ENCODE data around the gene TIAM1.

TIAM1 gene

GRCh38 chr21:31283025-31283424 is 61.0 kb downstream of the TIAM1 start:
- DNase-seq = no peak

- no peak for DNase-seq
Observed at GRCh38 chr21:31282095-31282709, 61.9 kb downstream of the TIAM1 start.

GRCh38 chr21:31281561-31281960 is 62.5 kb downstream of the TIAM1 start:
- DNase-seq = no peak

GRCh38 chr21:31279986-31280385 is 64.1 kb downstream of the TIAM1 start:
- DNase-seq = no peak

GRCh38 chr21:31279214-31279613 is 64.8 kb downstream of the TIAM1 start:
- DNase-seq = no peak

GRCh38 chr21:31278511-31279130 is 65.4 kb downstream of the TIAM1 start:
- no peak for DNase-seq

GRCh38 chr21:31276663-31277062 is 67.4 kb downstream of the TIAM1 start:
- no peak for DNase-seq

- no peak for DNase-seq
Observed at GRCh38 chr21:31275901-31276300, 68.2 kb downstream of the TIAM1 start.

GRCh38 chr21:31273278-31273677 is 70.8 kb downstream of the TIAM1 start:
- DNase-seq = no peak

GRCh38 chr21:31268090-31268489 is 76.0 kb downstream of the TIAM1 start:
- DNase-seq = no peak

- DNase-seq = no peak
Observed at GRCh38 chr21:31267644-31268043, 76.4 kb downstream of the TIAM1 start.

- DNase-seq = no peak
Observed at GRCh38 chr21:31266241-31266640, 77.8 kb downstream of the TIAM1 start.

GRCh38 chr21:31265366-31266013 is 78.6 kb downstream of the TIAM1 start:
- DNase-seq = no peak

GRCh38 chr21:31264574-31264973 is 79.5 kb downstream of the TIAM1 start:
- DNase-seq = no peak

- DNase-seq = no peak
Observed at GRCh38 chr21:31262728-31263127, 81.3 kb downstream of the TIAM1 start.

- no peak for DNase-seq
Observed at GRCh38 chr21:31261759-31262158, 82.3 kb downstream of the TIAM1 start.

- no peak for DNase-seq
Observed at GRCh38 chr21:31260790-31261189, 83.3 kb downstream of the TIAM1 start.

GRCh38 chr21:31258073-31258472 is 86.0 kb downstream of the TIAM1 start:
- no peak for DNase-seq

- no peak for DNase-seq
Observed at GRCh38 chr21:31257265-31257664, 86.8 kb downstream of the TIAM1 start.

- DNase-seq = no peak
Observed at GRCh38 chr21:31255896-31256295, 88.2 kb downstream of the TIAM1 start.

GRCh38 chr21:31255036-31255435 is 89.0 kb downstream of the TIAM1 start:
- no peak for DNase-seq

GRCh38 chr21:31254131-31254530 is 89.9 kb downstream of the TIAM1 start:
- DNase-seq = no peak

- DNase-seq = no peak
Observed at GRCh38 chr21:31253684-31254083, 90.4 kb downstream of the TIAM1 start.

GRCh38 chr21:31252611-31253010 is 91.5 kb downstream of the TIAM1 start:
- no peak for DNase-seq

- no peak for DNase-seq
Observed at GRCh38 chr21:31252091-31252490, 92.0 kb downstream of the TIAM1 start.
